Measurements from ENCODE around the gene CHMP1A.
"Not testable (repeated sequence)": the region's sequence is repeated elsewhere in the genome, so short reads cannot be mapped to it uniquely, and the experiment has no call there.

The CHMP1A gene

DNA sequence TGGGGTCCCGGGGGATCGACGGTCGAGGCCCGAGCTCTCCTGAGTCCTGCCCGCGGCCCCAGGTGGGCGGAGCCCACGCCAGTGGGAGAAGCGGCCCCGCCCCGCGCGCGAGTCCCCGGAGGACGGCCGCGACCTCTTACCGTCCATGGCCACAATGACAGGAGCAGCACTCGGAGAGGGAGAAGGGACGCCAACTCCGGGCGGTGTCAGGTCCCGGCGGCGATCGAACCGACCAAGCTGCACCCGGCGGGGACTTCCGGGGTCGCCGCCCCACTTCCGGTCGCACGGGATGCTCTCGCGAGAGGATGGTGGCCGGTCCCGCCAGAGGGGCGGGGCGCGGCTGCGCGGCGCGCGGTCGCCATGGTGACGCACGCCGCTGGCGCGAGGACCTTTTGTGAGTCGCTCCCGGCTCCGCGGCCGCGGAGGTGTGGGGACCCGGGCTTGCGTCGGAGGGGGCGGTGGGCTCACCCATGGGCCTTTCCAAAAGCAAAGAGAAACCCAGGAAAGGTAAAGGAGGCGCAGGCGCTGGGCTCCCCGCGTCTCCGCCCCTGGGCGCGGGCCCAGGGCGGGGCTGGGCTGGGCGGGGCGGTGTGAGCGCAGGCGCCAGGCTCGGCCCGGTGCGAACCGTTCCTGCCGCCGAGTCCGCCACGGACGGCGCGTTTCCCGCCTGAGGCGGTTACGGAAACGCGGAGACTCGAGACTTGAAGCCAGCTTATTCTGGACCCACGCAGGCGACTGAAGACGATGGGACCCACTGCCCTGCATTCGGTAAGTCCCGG is at the start of gene CHMP1A, which contains the start of gene SPATA33:
TSS of gene CHMP1A (minus strand) at position 267 of the 779 bp plus-strand sequence. CDS start at position 147, 120 bp downstream.
TSS of gene SPATA33 (plus strand) at position 395 of the 779 bp plus-strand sequence. CDS start at position 471, 76 bp downstream.
- DNase-seq (ENCODE audit: low spot score), result peak; percentile 100

DNA sequence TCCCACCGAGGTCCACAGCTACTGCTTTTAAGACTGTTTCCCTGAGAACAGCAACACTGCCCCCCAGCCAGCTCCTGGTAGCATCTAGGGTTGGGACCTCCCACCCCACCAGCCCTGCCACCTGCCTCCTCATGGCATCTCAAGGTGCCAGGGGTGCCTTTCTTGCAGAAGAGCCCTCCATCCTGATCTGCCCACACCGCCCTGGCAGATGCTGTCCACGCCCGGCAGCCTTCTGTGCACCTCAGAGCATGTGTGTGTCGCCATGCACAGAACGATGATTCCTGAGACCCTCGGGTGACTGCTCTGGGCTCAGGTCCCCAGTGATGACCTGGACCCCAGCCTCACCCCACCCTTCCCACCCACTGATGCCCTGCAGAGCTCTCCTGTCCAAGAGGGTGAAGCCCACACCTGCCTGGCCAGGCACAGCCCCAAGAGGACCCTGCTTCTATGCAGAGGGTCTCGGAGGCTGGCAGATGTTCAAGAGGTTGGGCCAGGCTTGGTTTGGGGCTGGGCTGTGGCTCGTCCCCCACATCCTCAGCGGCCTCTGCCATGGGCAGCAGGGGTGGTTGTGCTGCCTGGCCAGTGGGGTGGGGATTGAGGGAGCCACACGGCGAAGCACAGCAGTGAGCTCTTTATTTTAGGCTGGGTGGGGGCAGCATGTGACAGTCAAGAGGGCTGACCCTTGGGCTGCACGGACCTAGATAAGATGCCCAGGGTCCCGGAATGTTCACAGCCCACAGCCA is 49.2 kb upstream of the CHMP1A start:
- no peak for DNase-seq (ENCODE audit: low spot score)

DNA sequence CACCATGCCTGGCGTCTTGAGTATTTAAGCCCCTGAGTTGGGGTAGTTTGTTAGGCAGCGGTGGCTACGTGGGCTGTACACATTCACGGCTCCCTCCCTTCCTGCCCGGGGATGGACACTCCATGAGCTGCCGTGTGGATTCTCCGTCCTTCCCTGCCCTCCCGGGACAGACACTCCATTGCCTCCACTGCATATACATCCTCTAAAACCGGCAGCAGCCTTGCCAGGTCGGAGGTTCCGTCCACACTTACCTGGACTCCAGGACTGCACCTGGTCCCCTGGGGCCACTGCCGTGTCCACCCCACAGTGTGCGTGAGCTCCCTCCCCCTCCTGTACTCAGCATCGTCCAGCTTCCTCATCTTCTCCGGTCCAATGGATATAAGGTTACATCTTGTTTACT is 47.5 kb upstream of the CHMP1A start:
- no peak for DNase-seq (ENCODE audit: low spot score)

DNA sequence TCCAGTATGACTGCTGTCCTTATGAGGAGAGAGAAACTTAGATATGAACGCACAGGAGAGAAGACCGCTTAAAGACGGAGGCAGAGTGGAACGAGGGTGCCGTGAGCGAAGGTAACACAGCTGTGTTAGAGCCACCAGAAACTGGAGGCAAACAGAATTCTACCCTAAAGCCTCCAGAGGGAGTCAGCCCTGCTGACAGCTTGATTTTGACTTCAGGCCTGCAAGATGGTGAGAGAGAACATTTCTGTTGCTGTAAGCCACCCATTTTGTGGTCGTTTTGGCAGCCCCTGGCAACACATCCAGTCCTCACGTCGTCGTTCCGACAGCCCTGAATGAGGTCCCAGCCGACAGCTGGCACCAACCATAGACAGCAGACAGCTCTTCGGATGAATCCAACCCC is 46.8 kb upstream of the CHMP1A start:
- DNase-seq (ENCODE audit: low spot score), result no peak

DNA sequence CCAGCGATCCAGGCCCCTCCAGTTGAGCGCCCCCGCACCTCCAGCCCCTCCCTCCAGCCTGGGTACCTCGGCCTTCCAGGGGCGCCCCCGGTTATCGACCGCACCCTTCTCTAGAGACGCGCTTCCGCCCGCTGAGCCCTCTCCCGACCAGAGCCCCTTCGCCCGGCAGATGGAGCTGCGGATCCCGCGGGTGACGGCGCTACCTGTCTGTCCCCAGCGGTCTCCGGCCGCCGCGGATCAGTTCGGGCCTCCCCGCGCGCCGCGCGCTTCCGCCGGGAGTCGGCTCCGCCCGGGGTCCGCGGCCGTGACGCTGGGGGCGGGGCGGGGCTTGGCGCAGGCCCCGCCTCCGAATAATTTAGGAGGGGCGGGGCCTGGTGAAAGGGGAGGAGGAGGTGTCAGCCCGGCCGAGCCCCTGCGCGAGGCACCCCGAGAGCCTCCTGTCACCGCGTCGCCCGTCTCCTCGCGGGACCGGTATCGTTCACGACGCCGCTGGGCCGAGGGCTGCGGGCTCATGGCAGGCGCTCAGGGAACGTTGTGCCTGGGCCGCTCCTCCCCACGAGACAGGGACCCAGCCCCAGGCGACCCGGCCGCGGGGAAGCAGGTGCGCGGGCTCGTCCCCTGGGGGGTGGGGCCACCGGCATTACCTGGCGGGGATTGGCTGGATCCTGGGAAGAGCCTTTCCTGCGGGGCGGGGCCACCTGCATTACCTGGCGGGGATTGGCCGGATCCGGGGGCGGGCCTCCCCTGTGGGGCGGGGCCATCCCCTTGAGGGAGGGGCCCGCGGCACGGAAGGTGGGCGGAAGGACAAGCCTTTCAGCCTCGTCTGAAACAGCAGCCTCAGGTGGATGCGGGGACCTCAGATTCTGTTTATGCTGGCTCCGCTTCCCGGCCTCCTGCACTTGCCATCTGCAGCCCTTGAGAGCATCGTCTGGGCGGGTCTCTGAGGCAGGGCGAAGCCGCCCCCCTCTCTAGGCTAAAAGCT is 44.2 kb upstream of the CHMP1A start, which contains the start of gene SPATA2L:
TSS of gene SPATA2L (minus strand) at position 281 of the 982 bp plus-strand sequence. CDS start 473 bp downstream, outside the sequence.
- DNase-seq (ENCODE audit: low spot score), result peak; percentile 95

DNA sequence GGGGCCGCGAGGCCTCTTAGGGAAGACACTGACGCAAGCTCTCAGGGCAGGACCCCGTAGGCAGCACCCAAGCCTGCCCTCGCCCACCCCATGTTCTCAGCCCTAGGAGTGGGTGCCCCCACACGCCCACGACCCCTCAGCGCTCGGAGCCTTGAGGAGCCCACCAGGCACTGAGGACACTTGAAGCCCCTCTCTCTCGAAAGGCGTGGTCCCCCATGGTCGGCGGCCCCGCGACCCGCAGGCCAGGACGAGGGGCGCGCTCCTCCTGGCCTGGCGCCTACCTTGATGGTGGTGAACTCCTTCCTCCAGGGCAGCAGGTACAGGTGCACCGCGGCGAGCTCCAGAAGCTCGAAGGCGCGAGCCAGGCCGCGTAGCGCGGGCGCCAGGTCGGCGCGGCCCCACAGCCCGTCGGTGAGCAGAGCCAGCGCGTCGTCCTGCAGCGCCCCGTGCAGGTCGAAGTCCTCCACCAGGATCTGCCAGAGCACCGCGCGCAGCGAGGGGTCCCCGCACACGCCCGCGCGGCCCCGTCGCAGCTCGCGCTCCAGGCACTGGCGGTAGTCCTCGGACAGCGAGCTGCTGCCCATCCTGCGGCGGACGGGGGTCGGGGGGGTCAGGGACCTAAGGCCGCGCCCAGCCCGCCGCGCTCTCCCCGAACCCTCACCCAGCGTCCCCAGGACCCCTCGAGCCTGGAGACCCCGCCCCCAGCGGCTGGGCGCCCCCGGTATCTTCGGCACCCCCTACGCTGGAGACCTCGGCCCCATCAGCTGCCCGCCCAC is 43.3 kb upstream of the CHMP1A start:
- peak; percentile 60 for DNase-seq (ENCODE audit: low spot score)

DNA sequence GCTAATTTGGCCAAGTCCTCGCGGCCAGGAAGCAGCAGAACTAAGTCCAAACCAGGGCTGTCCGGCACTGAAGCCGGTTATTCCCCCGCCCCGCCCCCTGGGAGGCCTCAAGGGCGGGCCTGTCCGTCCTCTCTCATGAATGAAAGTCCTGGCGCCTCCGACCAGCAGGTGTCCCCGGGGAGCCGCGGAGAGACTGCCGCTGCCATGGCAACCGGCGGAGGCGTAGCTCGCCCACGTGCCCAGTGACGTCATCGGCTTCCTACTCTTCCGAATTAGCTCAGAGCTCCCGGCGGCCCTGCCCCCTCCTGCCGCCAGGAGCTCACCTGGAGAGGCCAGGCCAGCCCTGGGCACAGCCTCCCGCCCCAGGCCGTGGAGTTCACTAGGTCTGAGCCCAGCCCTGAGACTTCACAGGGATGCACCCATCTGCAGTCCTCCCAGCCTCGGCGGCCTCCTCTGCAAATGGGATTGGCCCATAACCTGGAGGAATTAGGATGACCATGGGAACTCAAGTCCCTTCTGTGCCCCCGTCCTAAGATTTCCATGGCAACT is 42.7 kb upstream of the CHMP1A start:
- peak; percentile 94 for DNase-seq (ENCODE audit: low spot score)

DNA sequence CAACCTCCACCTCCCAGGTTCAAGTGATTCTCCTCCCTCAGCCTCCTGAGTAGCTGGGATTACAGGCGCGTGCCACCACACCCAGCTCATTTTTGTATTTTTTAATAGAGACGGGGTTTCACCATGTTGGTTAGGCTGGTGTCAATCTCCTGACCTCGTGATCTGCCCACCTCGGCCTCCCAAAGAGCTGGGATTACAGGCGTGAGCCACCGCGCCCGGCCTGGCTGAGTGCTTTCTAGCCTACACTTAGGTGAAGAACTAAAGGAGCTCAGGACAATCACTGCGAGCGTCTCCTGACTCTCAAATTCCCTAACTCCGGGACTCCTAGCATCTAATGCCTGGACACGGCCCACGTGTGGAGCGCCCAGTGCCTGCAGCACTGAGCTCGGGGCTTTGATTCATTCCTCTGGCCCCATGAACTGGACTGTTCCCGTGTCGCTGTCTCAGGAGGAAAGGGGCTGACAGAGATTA is 42.2 kb upstream of the CHMP1A start:
- not testable (repeated sequence) for DNase-seq (ENCODE audit: low spot score)

DNA sequence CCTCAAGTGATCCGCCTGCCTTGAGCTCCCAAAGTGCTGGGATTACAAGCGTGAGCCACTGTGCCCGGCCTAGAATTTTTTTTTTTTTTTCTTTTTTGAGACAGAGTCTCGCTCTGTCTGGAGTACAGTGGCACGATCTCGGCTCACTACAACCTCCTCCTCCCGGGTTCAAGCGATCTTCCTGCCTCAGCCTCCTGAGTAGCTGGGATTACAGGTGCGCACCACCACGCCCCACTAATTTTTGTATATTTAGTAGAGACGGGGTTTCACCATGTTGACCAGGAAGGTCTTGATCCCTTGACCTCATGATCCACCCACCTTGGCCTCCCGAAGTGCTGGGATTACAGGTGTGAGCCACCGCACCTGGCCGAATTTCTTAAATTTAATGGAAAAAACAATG is 41.2 kb upstream of the CHMP1A start:
- not testable (repeated sequence) for DNase-seq (ENCODE audit: low spot score)

DNA sequence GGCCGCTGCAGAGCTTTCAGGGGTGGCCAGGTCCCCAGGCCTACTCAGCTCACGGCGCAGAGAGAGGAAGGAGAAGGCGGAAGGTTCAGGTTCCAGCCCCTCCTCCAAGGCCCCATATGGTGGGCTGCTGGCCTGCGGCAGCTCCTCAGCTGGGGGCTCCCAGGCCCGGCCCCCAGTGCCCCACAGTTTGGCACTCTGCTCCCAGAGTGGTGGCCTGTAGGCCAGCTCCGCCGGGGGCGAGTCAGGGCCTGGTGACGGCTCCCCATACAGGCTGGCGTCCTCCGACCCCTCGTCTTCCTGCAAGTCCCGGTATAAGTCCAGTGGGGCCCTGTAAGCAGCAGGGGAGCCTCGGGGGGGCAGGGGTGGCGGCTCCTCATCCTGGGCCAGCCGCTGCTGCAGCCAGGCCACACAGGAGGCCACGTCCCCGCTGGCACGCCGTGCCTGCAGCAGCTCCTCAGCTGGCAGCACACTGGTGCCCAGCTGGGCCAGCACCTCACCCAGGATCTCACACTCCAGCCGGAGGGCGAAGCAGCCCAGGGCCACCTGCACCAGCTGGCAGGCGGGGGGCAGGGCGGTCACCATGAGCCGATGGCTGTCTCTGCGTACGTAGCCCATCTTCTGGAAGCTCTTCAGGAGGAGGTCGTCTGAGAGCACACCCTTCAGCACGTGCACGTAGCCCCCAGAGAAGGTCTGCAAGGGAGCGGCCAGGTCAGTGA is 40.3 kb upstream of the CHMP1A start:
- no peak for DNase-seq (ENCODE audit: low spot score)

DNA sequence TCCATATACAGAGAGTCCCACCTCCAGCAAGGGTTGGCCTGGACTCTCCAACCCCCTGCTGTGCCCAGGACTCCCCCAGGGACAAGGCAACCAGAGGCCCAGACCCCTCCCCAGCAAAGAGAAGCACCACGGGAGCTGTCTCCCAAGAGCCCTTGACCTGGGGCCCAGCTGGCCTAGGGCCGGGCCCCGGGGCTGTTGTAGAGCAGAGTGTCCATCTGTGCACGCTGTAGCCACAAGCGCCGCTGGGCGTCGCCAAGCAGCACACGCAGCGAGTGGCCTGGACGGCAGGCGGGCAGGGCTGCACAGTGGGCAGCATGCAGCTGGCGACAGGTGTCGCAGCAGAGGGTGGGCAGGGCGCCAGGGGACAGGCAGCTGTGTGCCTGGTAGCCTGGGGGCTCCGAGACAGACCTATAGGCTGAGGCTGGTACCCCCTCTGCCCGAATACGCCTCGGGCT is 39.7 kb upstream of the CHMP1A start:
- no peak for DNase-seq (ENCODE audit: low spot score)

DNA sequence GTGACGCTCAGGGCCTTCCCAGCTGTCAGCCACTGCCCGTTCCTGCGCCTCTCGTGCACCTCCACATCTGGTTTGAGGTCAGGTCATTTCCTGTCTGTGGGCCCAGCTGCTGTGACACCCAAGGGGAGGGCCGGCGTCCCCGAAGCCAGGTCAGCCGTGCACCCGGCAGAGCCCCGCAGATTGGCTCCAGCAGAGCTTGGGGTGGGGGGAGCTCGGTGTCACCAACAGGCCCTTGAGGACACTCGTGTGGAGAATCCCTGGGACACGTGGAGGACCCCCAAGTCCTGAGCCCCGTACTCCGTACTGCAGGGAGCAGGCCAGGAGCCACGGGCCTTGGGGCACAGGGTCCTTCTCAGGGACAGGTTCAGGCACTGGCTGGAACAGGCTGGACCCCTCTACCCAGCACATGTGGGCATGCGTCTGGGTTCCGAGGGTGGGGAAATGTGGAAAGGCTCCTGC is 39.2 kb upstream of the CHMP1A start:
- DNase-seq (ENCODE audit: low spot score), result no peak

DNA sequence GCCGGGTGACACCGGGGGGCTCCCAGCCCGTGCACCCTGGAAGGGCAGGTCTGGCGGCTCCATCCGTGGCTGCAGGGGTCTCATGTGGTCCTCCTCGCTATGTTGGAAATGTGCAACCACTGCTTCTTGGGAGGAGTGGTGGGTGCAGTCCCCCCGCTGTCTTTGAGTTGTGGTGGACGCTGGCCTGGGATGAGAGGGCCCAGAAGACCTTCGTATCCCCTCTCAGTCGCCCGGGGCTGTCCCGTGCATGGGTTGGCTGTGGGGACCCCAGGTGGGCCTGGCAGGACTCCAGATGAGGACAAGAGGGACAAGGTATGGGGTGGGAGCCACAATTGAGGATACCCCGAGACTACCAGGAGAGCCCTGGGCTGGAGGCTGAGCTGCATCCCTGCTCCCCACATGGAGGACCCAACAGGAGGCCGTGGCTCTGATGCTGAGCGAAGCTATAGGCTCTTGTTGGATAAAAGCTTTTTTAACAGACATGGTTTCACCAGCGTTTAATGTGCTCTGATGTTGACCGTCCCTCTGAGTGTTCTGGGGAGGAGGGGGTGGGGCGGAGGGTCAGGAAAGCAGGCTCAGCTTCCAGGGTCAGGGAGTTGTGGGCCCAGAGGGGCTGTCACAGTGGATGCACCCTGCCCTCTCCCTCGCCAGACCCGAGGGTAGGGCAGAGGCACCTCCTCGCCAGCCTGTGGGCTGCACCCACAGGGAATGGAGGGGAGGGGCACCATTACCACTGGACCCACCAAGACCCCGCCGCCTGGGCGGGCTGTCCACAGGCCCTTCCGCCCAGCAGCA is 38.6 kb upstream of the CHMP1A start:
- no peak for DNase-seq (ENCODE audit: low spot score)

DNA sequence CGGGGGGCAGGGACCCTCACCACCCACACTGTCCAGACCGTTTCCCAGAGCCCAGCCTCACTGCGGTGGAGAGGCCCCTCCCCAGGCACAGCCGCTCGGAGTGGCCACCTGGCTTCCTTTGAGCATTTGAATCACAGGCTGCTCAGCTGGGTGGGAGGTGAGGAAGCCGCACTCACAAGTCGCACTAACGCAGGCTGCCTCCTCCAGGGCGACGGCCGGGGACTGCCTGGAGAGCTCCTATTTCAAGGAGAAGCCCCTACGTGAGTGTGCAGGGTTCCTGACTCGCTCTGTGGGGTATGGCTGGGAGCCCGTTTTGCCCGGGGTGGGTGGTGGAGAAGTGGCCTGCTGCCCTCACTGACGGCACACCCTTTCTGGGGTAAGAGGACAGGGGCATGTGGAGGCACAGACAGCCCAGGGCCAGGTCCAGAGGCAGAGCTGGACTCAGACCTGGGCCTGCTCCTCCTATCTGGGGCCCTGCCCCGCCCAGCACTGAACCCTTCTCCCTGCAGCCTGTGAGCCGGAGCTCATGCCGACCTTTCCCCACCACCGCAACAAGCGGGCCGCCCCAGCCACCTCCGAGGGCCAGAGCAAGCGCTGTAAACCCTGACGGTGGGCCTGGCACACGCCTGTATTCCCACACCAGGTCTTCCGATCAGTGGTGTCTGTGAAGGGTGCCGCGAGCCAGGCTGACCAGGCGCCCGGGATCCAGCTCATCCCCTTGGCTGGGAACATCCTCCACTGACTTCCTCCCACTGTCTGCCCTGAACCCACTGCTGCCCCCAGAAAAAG is 37.8 kb upstream of the CHMP1A start:
- no peak for DNase-seq (ENCODE audit: low spot score)

DNA sequence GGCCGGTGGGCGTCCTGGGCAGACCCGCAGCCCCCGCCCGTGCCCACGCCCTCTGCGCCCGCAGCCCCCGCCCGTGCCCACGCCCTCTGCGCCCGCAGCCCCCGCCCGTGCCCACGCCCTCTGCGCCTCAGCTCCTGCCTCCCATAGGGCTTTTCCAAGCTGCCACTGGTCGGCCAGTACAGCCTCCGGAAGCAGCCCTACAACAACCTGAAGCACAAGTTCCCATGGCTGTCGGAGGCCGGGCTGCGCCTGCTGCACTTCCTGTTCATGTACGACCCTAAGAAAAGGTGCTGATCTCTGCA is 37.2 kb upstream of the CHMP1A start:
- not testable (repeated sequence) for DNase-seq (ENCODE audit: low spot score)

DNA sequence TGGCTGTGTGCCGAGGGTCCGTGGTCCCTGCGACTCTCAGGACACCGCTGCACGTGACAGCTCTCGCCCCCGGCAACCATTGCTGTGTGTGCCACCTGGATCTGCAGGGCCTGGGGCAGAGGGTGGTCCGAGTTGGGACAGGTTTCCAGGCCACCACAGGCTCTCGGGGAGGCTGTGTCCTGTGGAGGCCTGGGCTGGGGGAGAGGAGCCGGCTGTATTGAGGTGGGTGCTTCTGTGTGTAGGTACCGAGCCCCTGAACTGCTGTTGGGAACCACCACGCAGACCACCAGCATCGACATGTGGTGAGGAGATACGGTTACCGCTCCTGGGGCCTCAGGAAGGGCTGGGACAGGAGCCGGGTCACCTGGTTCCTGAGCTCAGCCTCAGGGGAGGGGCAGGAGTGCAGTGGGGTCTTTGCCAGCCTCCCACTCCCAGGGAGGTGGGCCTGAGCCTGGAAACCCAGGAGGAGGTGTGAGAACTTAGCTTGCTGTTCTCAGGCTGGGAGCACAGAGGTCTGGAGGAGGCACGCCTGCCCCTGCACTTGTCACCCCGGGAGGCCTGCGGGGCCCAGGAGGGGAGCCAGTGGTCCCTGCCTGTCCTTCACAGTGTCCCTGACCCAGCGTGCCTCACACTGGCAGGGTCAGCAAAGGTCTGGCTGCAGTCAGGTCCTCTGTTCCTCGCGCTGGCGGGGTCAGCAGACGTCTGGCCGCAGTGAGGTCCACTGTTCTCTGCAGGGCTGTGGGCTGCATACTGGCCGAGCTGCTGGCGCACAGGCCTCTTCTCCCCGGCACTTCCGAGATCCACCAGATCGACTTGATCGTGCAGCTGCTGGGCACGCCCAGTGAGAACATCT is 36.6 kb upstream of the CHMP1A start:
- no peak for DNase-seq (ENCODE audit: low spot score)

DNA sequence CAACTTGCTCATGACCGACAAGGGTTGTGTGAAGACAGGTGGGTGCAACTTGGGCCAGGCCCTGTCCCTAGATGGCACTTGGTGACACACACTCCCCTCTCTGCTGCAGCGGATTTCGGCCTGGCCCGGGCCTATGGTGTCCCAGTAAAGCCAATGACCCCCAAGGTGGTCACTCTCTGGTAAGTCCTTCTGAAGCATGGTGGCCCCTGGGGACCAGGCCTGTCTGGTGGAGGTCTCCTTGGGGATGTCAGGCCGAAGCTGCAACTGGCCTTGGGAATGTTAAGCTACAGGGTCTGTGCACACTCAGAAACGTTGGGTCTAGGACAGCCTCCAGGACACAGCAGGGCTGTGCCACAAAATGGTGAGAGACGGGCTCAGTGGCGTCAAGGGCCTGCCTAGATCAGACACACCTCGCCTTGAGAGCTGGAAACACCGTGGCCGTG is 35.8 kb upstream of the CHMP1A start:
- no peak for DNase-seq (ENCODE audit: low spot score)
